HG02943 (cell line): ENCODE results near the gene PHLPP1.

Source experiments
- ATAC-seq: cut with Tn5 transposase; IDR thresholded peaks from one replicate; pipeline ENCODE4 v1.9.1; 2021; ENCODE audit warnings: mild to moderate bottlenecking, low read depth, moderate library complexity; ENCODE audit not compliant: unreplicated experiment

PHLPP1 gene

GRCh38 chr18:62992877-62993365, 277.6 kb downstream of the PHLPP1 start:
- no peak for ATAC-seq

- no peak for ATAC-seq
Observed at GRCh38 chr18:62996566-62996965, 281.2 kb downstream of the PHLPP1 start.

- no peak for ATAC-seq
Observed at GRCh38 chr18:62997076-62997475, 281.7 kb downstream of the PHLPP1 start.

- no peak for ATAC-seq
Observed at GRCh38 chr18:62998443-62998842, 283.1 kb downstream of the PHLPP1 start.

GRCh38 chr18:62999392-62999791, 284.1 kb downstream of the PHLPP1 start:
- no peak for ATAC-seq

GRCh38 chr18:62999921-63000320, 284.6 kb downstream of the PHLPP1 start:
- ATAC-seq: no peak

GRCh38 chr18:63000839-63001238, 285.5 kb downstream of the PHLPP1 start:
- ATAC-seq: no peak

- ATAC-seq: no peak
Observed at GRCh38 chr18:63001861-63002260, 286.5 kb downstream of the PHLPP1 start.

- ATAC-seq: no peak
Observed at GRCh38 chr18:63002305-63002704, 287.0 kb downstream of the PHLPP1 start.

GRCh38 chr18:63002803-63003445, 287.6 kb downstream of the PHLPP1 start:
- no peak for ATAC-seq

- no peak for ATAC-seq
Observed at GRCh38 chr18:63003899-63004298, 288.6 kb downstream of the PHLPP1 start.

- no peak for ATAC-seq
Observed at GRCh38 chr18:63004466-63005089, 289.2 kb downstream of the PHLPP1 start.

GRCh38 chr18:63005306-63005705, 290.0 kb downstream of the PHLPP1 start:
- no peak for ATAC-seq

GRCh38 chr18:63007231-63007630, 291.9 kb downstream of the PHLPP1 start:
- no peak for ATAC-seq

GRCh38 chr18:63016270-63016669, 300.9 kb downstream of the PHLPP1 start:
- ATAC-seq: no peak

- ATAC-seq: no peak
Observed at GRCh38 chr18:63017076-63017475, 301.7 kb downstream of the PHLPP1 start.

GRCh38 chr18:63017977-63018376, 302.6 kb downstream of the PHLPP1 start:
- no peak for ATAC-seq

- no peak for ATAC-seq
Observed at GRCh38 chr18:63022429-63023022, 307.2 kb downstream of the PHLPP1 start.

- no peak for ATAC-seq
Observed at GRCh38 chr18:63025251-63026090, 310.1 kb downstream of the PHLPP1 start.

GRCh38 chr18:63028380-63028779, 313.0 kb downstream of the PHLPP1 start:
- no peak for ATAC-seq
